Measurements from ENCODE around the gene CTSE. TPM values are rescaled to one million over a fixed set of nuclear protein-coding genes. Genes with fewer than 3 reads are reported as not detected.

Gene CTSE
- total and polyA plus RNA-seq, 2 of the 13 experiments (the other 11 are each of a cell fraction or from before 2014, with no cell fraction given) = 0.50 to 0.69 TPM

GRCh38 chr1:206041640-206042039, 17.9 kb upstream of the CTSE start (continued):
- no peak for TF ChIP-seq LRRFIP1 (CRISPR knock-in tag; conservative IDR thresholded peaks at IDR 0.05)
- TF ChIP-seq ZNF687 (CRISPR knock-in tag; IDR thresholded peaks at IDR 0.05) = peak; percentile 29; the same call in 1 of the 2 replicates
- TF ChIP-seq PRDM4 (CRISPR knock-in tag; IDR thresholded peaks at IDR 0.05; ENCODE audit: borderline replicate concordance) = peak; percentile 93; the same call in 1 of the 2 replicates
- TF ChIP-seq SALL1 (CRISPR knock-in tag; IDR thresholded peaks at IDR 0.05) = 0 out of 2 replicates have a peak, but pooled peaks have one; percentile 22
- TF ChIP-seq ZNF562 (CRISPR knock-in tag; IDR thresholded peaks at IDR 0.05; ENCODE audit: borderline replicate concordance) = no peak
- no peak for TF ChIP-seq ETS1 (CRISPR knock-in tag; IDR thresholded peaks at IDR 0.05)
- no peak for TF ChIP-seq POGK (CRISPR knock-in tag; conservative IDR thresholded peaks at IDR 0.05)

Data from HepG2 (cell line).